AG04449 (cell line): ENCODE results near the gene LRP6.

Source experiments
- CTCF ChIA-PET: fragments of 350-600 bp; formaldehyde crosslinking; extraction: SDS; loops from one replicate; lab custom pipeline; 2021; ENCODE audit warnings: antibody characterized with exemption; lab: Yijun Ruan, JAX
- POLR2A ChIA-PET: fragments of 400-600, 350-600 bp; formaldehyde crosslinking; extraction: SDS; loops from one replicate; lab custom pipeline; 2020; ENCODE audit warnings: antibody characterized with exemption, inconsistent platforms; lab: Yijun Ruan, JAX
- DNase-seq: peaks from one replicate; pipeline ENCODE4 v3.0.0-alpha.2; 2010; ENCODE audit warnings: low read depth, low spot score
- H3K4me3 ChIP-seq: 2 replicates; pipeline ENCODE4 v1.5.1; 2011; ENCODE audit warnings: low read depth, mild to moderate bottlenecking, control low read depth, low read length
- CTCF ChIP-seq: IDR thresholded peaks from one replicate; pipeline ENCODE4 v1.5.1; 2011; ENCODE audit warnings: mild to moderate bottlenecking, moderate library complexity, low read length, control low read depth, inconsistent platforms; ENCODE audit not compliant: insufficient read depth; ENCODE audit errors: missing control alignments

The LRP6 gene

GRCh38 chr12:12081836-12082497 lies 184.9 kb downstream of the LRP6 start:
- ChIA-PET POLR2A (no interaction called here), CTCF (interaction anchor here (0.7 to 9.1 kb wide), 13 partner anchors 9 to 622 kb away, joined by 3 to 110 read pairs (median 4); partner anchors contain the start of gene BCL2L14)
- DNase-seq, result no peak
- no peak overlapping the region for H3K4me3 ChIP-seq
- TF ChIP-seq CTCF, result no peak

DNA sequence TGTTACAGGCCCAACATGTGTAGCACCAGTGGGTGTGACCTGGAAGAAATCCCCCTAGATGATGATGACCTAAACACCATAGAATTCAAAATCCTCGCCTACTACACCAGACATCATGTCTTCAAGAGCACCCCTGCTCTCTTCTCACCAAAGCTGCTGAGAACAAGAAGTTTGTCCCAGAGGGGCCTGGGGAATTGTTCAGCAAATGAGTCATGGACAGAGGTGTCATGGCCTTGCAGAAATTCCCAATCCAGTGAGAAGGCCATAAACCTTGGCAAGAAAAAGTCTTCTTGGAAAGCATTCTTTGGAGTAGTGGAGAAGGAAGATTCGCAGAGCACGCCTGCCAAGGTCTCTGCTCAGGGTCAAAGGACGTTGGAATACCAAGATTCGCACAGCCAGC lies 187.6 kb downstream of the LRP6 start:
- ChIA-PET POLR2A (no interaction called here), CTCF (interaction anchor here (9.0 to 9.1 kb wide), 2 partner anchors 248 to 255 kb away, joined by 85 to 110 read pairs; no protein-coding TSS in a partner anchor)
- TF ChIP-seq CTCF, result no peak
- no peak for DNase-seq
- H3K4me3 ChIP-seq, result no peak overlapping the region

GRCh38 chr12:12072064-12072760 lies 194.6 kb downstream of the LRP6 start:
- no peak for DNase-seq
- TF ChIP-seq CTCF, result no peak
- CTCF ChIA-PET, result interaction anchor here (0.8 to 1.8 kb wide), 4 partner anchors 9 to 256 kb away, joined by 4 to 6 read pairs (median 4); no protein-coding TSS in a partner anchor
- H3K4me3 ChIP-seq, result no peak overlapping the region
- POLR2A ChIA-PET, result no interaction called here

DNA sequence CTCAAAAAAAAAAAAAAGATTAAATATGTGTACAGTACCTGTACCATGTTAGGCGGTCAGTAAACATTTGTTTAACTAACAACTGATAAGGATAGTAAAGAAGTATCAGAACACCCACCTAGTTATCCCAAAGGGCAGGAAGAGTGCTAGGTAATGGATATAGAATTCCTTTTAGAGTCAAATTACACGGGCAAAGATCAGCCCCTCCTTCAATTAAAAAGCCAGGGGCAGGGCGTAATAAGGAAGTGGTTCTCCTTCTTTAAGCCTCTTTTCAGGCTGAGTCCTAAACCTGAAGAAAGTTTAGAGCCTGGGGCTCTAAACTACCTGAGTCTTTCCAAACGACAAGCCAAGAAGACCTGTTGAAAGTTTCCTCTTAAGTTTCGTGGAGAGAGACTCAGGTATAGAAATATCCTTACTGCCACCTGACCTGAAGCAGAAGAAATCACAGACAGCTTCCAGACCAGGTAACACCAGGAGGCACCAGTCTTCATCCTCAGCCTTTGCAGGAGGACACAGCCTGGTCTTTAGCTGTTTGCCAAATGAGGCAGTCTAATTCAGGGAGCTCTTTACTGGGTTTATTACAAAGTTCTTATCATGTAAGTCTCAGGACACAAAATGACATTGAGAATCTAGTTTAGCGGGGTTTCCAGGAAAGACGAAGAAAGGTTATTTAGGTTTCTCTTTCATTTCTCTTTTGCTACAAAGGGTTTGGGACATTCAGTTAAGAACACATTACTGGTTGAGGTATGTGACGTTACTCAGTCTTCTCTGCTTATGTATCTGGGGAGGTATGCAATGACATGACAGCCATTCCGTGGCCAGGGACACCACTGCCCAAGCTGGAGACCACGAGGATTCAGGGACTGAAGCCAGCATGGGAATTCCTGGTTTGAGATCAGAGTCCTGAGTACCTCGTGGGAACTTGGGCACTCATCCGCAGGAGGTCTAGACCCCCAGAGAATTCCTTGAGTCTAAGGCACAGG lies 195.9 kb downstream of the LRP6 start, which contains the start of gene BCL2L14:
BCL2L14 (plus strand) TSS at position 266 of the 983 bp plus-strand sequence. CDS start 8,367 bp downstream, outside the sequence.
- no peak for TF ChIP-seq CTCF
- CTCF ChIA-PET, result interaction anchor here (0.6 to 1.8 kb wide), 4 partner anchors 11 to 264 kb away, joined by 3 to 6 read pairs (median 4); no protein-coding TSS in a partner anchor
- DNase-seq, result no peak
- POLR2A ChIA-PET, result interaction anchor here (0.6 kb wide), 1 partner anchor 287 kb away, joined by 4 read pairs; no protein-coding TSS in a partner anchor
- H3K4me3 ChIP-seq, result no peak within 1 kb of the TSS

DNA sequence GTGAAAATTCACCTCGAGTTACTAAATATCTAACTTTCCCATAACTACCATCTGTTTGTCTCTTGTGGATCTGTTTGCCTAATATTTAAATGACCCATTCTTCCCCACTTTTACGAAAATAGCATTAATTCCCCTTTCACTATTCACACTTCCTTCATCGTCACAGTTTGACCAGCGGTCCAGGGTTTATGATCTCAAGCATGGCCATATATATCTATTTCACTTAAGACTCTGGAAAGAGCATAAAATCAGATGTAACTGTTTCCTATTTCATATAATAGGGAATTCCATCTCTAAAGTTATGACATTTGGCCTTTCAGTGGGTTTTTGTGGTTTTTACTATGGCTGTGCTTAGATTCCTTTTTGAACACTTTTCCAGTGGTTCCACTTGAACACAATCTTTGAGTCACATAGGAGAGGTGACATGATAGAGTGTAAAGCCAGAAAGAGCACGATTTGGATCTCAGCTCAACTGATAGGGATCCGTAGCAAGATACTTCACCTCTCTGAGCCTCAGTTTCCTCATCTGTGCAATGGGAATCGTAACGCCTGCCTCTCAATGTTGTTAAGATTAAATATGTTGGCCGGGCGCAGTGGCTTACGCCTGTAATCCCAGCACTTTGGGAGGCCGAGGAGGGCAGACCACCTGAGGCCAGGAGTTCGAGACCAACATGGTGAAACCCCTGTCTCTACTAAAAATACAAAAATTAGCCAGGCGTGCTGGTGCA lies 196.9 kb downstream of the LRP6 start:
- H3K4me3 ChIP-seq, result no peak overlapping the region
- CTCF ChIA-PET, result no interaction called here
- TF ChIP-seq CTCF, result no peak
- POLR2A ChIA-PET, result no interaction called here
- no peak for DNase-seq
